ENCODE results near the gene LGR6. TPM values are rescaled to one million over a fixed set of nuclear protein-coding genes. Genes with fewer than 3 reads are reported as not detected.

LGR6 gene
- total and polyA plus RNA-seq, 2 donors (not counting 1 experiment from before 2014, with no cell fraction given): 0.28 TPM; not detected in 1

GRCh38 chr1:202155478-202156021 lies 38.0 kb upstream of the LGR6 start:
- Mint-ChIP-seq H3K27me3 (no peaks in the 10 kb centered on the region), H3K9me3 (ENCODE audit: insufficient read depth) (no peaks in the 10 kb centered on the region), H3K4me1 (peaks cover 42% of the 10 kb centered on the region), H3K27ac (no peak overlapping the region), H3K4me3 (no peak overlapping the region)
- H3K27ac ChIP-seq (ENCODE audit: low read length in 2 of 2): no peak overlapping the region
- TF ChIP-seq EZH2 (IDR thresholded peaks at IDR 0.05; ENCODE audit: borderline replicate concordance, insufficient read depth, low read depth, low read length, poor library complexity, severe bottlenecking) (no peak), CTCF (IDR thresholded peaks at IDR 0.05) (no peak)
- H3K36me3 ChIP-seq (replicated peaks in 1 of 2; ENCODE audit: control extremely low read depth in 1 of 2, control insufficient read depth in 1 of 2, extremely low read depth in 1 of 2, insufficient read depth in 2 of 2, low read length in 1 of 2): peaks cover 12 to 69% of the 10 kb centered on the region in 2 experiments
- H3K4me2 ChIP-seq (replicated peaks; ENCODE audit: low read depth, low read length, poor library complexity, severe bottlenecking): no peak overlapping the region
- H2AFZ ChIP-seq (ENCODE audit: insufficient read depth, low read depth, low read length, poor library complexity, severe bottlenecking): no peak overlapping the region
- H3K9ac ChIP-seq (ENCODE audit: low read length): no peak overlapping the region
- H3K79me2 ChIP-seq (ENCODE audit: control insufficient read depth, insufficient read depth, low read length): peaks cover 25% of the 10 kb centered on the region
- WGBS (ENCODE audit: insufficient coverage): 93% methylated on average over 3 of the region's 8 CpGs
- H3K4me3 ChIP-seq (ENCODE audit: control extremely low read depth in 1 of 5, extremely low read depth in 1 of 5, insufficient read depth in 1 of 5, low read depth in 2 of 5, low read length in 4 of 5): no peak overlapping the region
- intact Hi-C loops (cut with micrococcal nuclease): loop anchor here (1.0 kb wide), 2 partner anchors 10 to 160 kb away; no protein-coding TSS in a partner anchor
- H3K27me3 ChIP-seq (replicated peaks in 1 of 4; ENCODE audit: control extremely low read depth in 1 of 4, control insufficient read depth in 3 of 4, insufficient read depth in 4 of 4, low read length in 3 of 4): no peaks in the 10 kb centered on the region
- H3K4me1 ChIP-seq (ENCODE audit: control insufficient read depth in 2 of 2, insufficient read depth in 2 of 2, low read length in 2 of 2): peaks cover 17 to 28% of the 10 kb centered on the region in 2 donors
- DNase-seq (no peak), ATAC-seq (ENCODE audit: low read depth) (no peak)
- ChIA-PET CTCF (interaction anchor here (0.6 to 5.5 kb wide), 20 partner anchors 8 to 172 kb away, joined by 3 to 37 read pairs (median 6); partner anchors contain the start of genes ARL8A and LGR6), POLR2A (interaction anchor here (1.2 kb wide), 1 partner anchor 11 kb away, joined by 4 read pairs; the partner anchor contains the start of gene ARL8A)
- no peaks in the 10 kb centered on the region for H3K9me3 ChIP-seq (ENCODE audit: control extremely low read depth in 1 of 3, control insufficient read depth in 2 of 3, insufficient read depth in 1 of 3, low read length in 2 of 3)
- peaks cover 7% of the 10 kb centered on the region for H4K20me1 ChIP-seq (ENCODE audit: control insufficient read depth, insufficient read depth, low read length, poor library complexity, severe bottlenecking)

GRCh38 chr1:202156590-202156989 lies 37.0 kb upstream of the LGR6 start:
- H3K27me3 ChIP-seq (replicated peaks in 1 of 4; ENCODE audit: control extremely low read depth in 1 of 4, control insufficient read depth in 3 of 4, insufficient read depth in 4 of 4, low read length in 3 of 4): no peaks in the 10 kb centered on the region
- ChIA-PET CTCF (interaction anchor here (2.1 to 4.1 kb wide), 6 partner anchors 10 to 157 kb away, joined by 16 to 37 read pairs (median 24); partner anchors contain the start of gene ARL8A), POLR2A (no interaction called here)
- H3K9me3 Mint-ChIP-seq (ENCODE audit: insufficient read depth): no peaks in the 10 kb centered on the region
- H3K4me3 Mint-ChIP-seq: no peak overlapping the region
- intact Hi-C loops (cut with micrococcal nuclease): no loop called here
- 88% methylated on average over 4 of the region's 8 CpGs for WGBS (ENCODE audit: insufficient coverage)
- H2AFZ ChIP-seq (ENCODE audit: insufficient read depth, low read depth, low read length, poor library complexity, severe bottlenecking): no peak overlapping the region
- DNase-seq (no peak), ATAC-seq (ENCODE audit: low read depth) (no peak)
- H4K20me1 ChIP-seq (ENCODE audit: control insufficient read depth, insufficient read depth, low read length, poor library complexity, severe bottlenecking): peaks cover 7% of the 10 kb centered on the region
- no peaks in the 10 kb centered on the region for H3K9me3 ChIP-seq (ENCODE audit: control extremely low read depth in 1 of 3, control insufficient read depth in 2 of 3, insufficient read depth in 1 of 3, low read length in 2 of 3)
- H3K4me2 ChIP-seq (replicated peaks; ENCODE audit: low read depth, low read length, poor library complexity, severe bottlenecking): no peak overlapping the region
- peaks cover 27 to 38% of the 10 kb centered on the region in 2 donors for H3K4me1 ChIP-seq (ENCODE audit: control insufficient read depth in 2 of 2, insufficient read depth in 2 of 2, low read length in 2 of 2)
- H3K27ac ChIP-seq (ENCODE audit: low read length in 2 of 2): no peak overlapping the region
- H3K27me3 Mint-ChIP-seq: no peaks in the 10 kb centered on the region
- H3K79me2 ChIP-seq (ENCODE audit: control insufficient read depth, insufficient read depth, low read length): peaks cover 36% of the 10 kb centered on the region
- H3K4me3 ChIP-seq (ENCODE audit: control extremely low read depth in 1 of 5, extremely low read depth in 1 of 5, insufficient read depth in 1 of 5, low read depth in 2 of 5, low read length in 4 of 5): no peak overlapping the region
- H3K36me3 ChIP-seq (replicated peaks in 1 of 2; ENCODE audit: control extremely low read depth in 1 of 2, control insufficient read depth in 1 of 2, extremely low read depth in 1 of 2, insufficient read depth in 2 of 2, low read length in 1 of 2): peaks cover 12 to 59% of the 10 kb centered on the region in 2 experiments
- H3K4me1 Mint-ChIP-seq: peaks cover 52% of the 10 kb centered on the region
- TF ChIP-seq EZH2 (IDR thresholded peaks at IDR 0.05; ENCODE audit: borderline replicate concordance, insufficient read depth, low read depth, low read length, poor library complexity, severe bottlenecking) (no peak), CTCF (IDR thresholded peaks at IDR 0.05) (no peak)
- no peak overlapping the region for H3K27ac Mint-ChIP-seq
- no peak overlapping the region for H3K9ac ChIP-seq (ENCODE audit: low read length)
